Astrocyte (in vitro differentiated cells and primary cell): ENCODE results near the gene ARIH2. TPM values are rescaled to one million over a fixed set of nuclear protein-coding genes. Genes with fewer than 3 reads are reported as not detected.

Experiments used
- DNase-seq: peaks from one replicate; pipeline ENCODE4 v3.0.0-alpha.2; 2010; ENCODE audit warnings: low read depth
- FAIRE-seq: peaks from 2 replicates; lab custom pipeline; 2011; peaks lifted over from hg19 to GRCh38; lab: Jason Lieb, UNC
- H2AFZ ChIP-seq: 2 replicates; pipeline ENCODE4 v1.6.0; 2012; ENCODE audit warnings: low read depth, low read length, inconsistent platforms
- H3K27ac ChIP-seq: 2 replicates; pipeline ENCODE4 v1.5.1; 2011; ENCODE audit warnings: low read depth, low read length, inconsistent platforms
- H3K27me3 ChIP-seq: 2 replicates; pipeline ENCODE4 v1.6.0; 2011; ENCODE audit warnings: low read length, inconsistent platforms; ENCODE audit not compliant: insufficient read depth
- H3K36me3 ChIP-seq: 2 replicates; pipeline ENCODE4 v1.5.1; 2011; ENCODE audit warnings: low read length, inconsistent platforms; ENCODE audit not compliant: insufficient read depth
- H3K4me1 ChIP-seq: 2 replicates; pipeline ENCODE4 v1.5.1; 2011; ENCODE audit warnings: low read length, inconsistent platforms; ENCODE audit not compliant: insufficient read depth
- H3K4me2 ChIP-seq: 2 replicates; pipeline ENCODE4 v1.6.0; 2012; ENCODE audit warnings: low read length, inconsistent platforms
- H3K4me3 ChIP-seq: 2 replicates; pipeline ENCODE4 v1.5.1; 2011; ENCODE audit warnings: low read depth, mild to moderate bottlenecking, low read length, inconsistent platforms; ENCODE audit not compliant: insufficient read depth
- H3K79me2 ChIP-seq: 2 replicates; pipeline ENCODE4 v1.6.0; 2012; ENCODE audit warnings: mild to moderate bottlenecking, low read length, inconsistent platforms; ENCODE audit not compliant: insufficient read depth
- H3K9ac ChIP-seq: 2 replicates; pipeline ENCODE4 v1.6.0; 2012; ENCODE audit warnings: mild to moderate bottlenecking, low read length, inconsistent platforms
- H3K9me3 ChIP-seq: 2 replicates; pipeline ENCODE4 v1.5.1; 2012; ENCODE audit warnings: low read depth, mild to moderate bottlenecking, low read length, inconsistent platforms; ENCODE audit not compliant: insufficient read depth
- H4K20me1 ChIP-seq: 2 replicates; pipeline ENCODE4 v1.6.0; 2012; ENCODE audit warnings: low read length, inconsistent platforms; ENCODE audit not compliant: insufficient read depth
- H3K27ac Mint-ChIP-seq: one replicate; pipeline ENCODE4 v1.8.0; 2021; ENCODE audit warnings: mild to moderate bottlenecking, mixed read lengths; ENCODE audit not compliant: unreplicated experiment
- H3K27me3 Mint-ChIP-seq: one replicate; pipeline ENCODE4 v1.8.0; 2021; ENCODE audit warnings: low read depth, mixed read lengths; ENCODE audit not compliant: unreplicated experiment
- H3K36me3 Mint-ChIP-seq: one replicate; pipeline ENCODE4 v1.8.0; 2021; ENCODE audit warnings: low read depth, mixed read lengths; ENCODE audit not compliant: unreplicated experiment
- H3K4me1 Mint-ChIP-seq: one replicate; pipeline ENCODE4 v1.8.0; 2021; ENCODE audit warnings: low read depth, mixed read lengths; ENCODE audit not compliant: unreplicated experiment
- H3K4me3 Mint-ChIP-seq: one replicate; pipeline ENCODE4 v1.8.0; 2021; ENCODE audit warnings: mild to moderate bottlenecking, moderate library complexity, mixed read lengths; ENCODE audit not compliant: unreplicated experiment
- H3K9me3 Mint-ChIP-seq: one replicate; pipeline ENCODE4 v1.8.0; 2021; ENCODE audit warnings: mild to moderate bottlenecking, mixed read lengths; ENCODE audit not compliant: unreplicated experiment
- CTCF ChIP-seq: IDR thresholded peaks from 2 replicates; pipeline ENCODE4 v1.5.1; 2011; ENCODE audit warnings: low read depth, mild to moderate bottlenecking, inconsistent platforms, low read length, moderate library complexity; ENCODE audit not compliant: insufficient read depth
- EZH2 ChIP-seq: IDR thresholded peaks from 2 replicates; pipeline ENCODE4 v1.6.1; 2012; ENCODE audit warnings: mild to moderate bottlenecking, low read length, inconsistent platforms; ENCODE audit not compliant: insufficient read depth
- total RNA-seq: library from RNA; stranded (reverse); gene quantifications from 2 replicates; pipeline ENCODE4 v1.2.1, GENCODE V29; 2021

Gene ARIH2
- total RNA-seq, 1 donor from 2014 or later: 94.6 TPM

- Histone ChIP-seq H4K20me1 (peaks cover 83% of the 10 kb centered on the region), H3K9ac (no peak overlapping the region), H3K79me2 (peaks cover 95% of the 10 kb centered on the region), H3K4me1 (peaks cover 16% of the 10 kb centered on the region), H3K4me3 (no peak overlapping the region), H3K4me2 (no peak overlapping the region), H3K27ac (no peak overlapping the region), H3K36me3 (peaks cover 27% of the 10 kb centered on the region), H2AFZ (no peak overlapping the region), H3K27me3 (no peaks in the 10 kb centered on the region), H3K9me3 (no peaks in the 10 kb centered on the region)
- no peak for FAIRE-seq
- Mint-ChIP-seq H3K9me3 (no peaks in the 10 kb centered on the region), H3K4me3 (no peak overlapping the region), H3K27me3 (no peaks in the 10 kb centered on the region), H3K27ac (no peak overlapping the region), H3K4me1 (peaks cover 8% of the 10 kb centered on the region), H3K36me3 (peaks cover 26% of the 10 kb centered on the region)
- TF ChIP-seq CTCF: no peak
- TF ChIP-seq EZH2: no peak
- DNase-seq: no peak
Measured at GRCh38 chr3:49012441-49013017, 93.9 kb downstream of the ARIH2 start.

DNA sequence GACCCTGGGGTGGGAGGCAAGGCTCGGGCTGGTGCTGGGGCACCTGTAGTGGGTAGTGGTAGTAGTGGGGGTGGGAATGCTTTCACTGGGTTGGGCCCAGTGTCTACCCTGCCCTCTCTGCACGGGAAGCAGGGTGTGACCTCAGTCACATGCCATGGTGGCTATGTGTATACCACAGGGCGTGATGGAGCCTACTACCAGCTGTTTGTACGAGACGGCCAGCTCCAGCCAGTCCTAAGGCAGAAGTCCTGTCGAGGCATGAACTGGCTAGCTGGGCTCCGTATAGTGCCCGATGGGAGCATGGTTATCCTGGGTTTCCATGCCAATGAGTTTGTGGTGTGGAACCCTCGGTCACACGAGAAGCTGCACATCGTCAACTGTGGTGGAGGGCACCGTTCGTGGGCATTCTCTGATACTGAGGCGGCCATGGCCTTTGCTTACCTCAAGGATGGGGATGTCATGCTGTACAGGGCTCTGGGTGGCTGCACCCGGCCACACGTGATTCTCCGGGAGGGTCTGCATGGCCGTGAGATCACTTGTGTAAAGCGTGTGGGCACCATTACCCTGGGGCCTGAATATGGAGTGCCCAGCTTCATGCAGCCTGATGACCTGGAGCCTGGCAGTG is 94.6 kb downstream of the ARIH2 start:
- DNase-seq (no peak), FAIRE-seq (no peak)
- Mint-ChIP-seq H3K4me1 (peaks cover 7% of the 10 kb centered on the region), H3K4me3 (no peak overlapping the region), H3K27me3 (no peaks in the 10 kb centered on the region), H3K9me3 (no peaks in the 10 kb centered on the region), H3K27ac (no peak overlapping the region), H3K36me3 (peaks cover 26% of the 10 kb centered on the region)
- TF ChIP-seq EZH2: no peak
- no peak for TF ChIP-seq CTCF
- peaks cover 18% of the 10 kb centered on the region for H3K4me1 ChIP-seq
- peaks cover 92% of the 10 kb centered on the region for H3K79me2 ChIP-seq
- H3K36me3 ChIP-seq: peaks cover 27% of the 10 kb centered on the region
- H3K9ac ChIP-seq: no peak overlapping the region
- no peak overlapping the region for H3K4me2 ChIP-seq
- peaks cover 79% of the 10 kb centered on the region for H4K20me1 ChIP-seq
- H3K27me3 ChIP-seq: no peaks in the 10 kb centered on the region
- no peak overlapping the region for H2AFZ ChIP-seq
- no peaks in the 10 kb centered on the region for H3K9me3 ChIP-seq
- no peak overlapping the region for H3K4me3 ChIP-seq
- no peak overlapping the region for H3K27ac ChIP-seq
